GM15510 (cell line): Measurements from ENCODE around the gene OR6N1.

Experiments
- POLR2A ChIP-seq: IDR thresholded peaks from 3 replicates; pipeline ENCODE4 v1.6.1; 2011; ENCODE audit warnings: borderline replicate concordance; ENCODE audit not compliant: insufficient read length; ENCODE audit errors: extremely low read depth

Gene OR6N1

GRCh38 chr1:158717344-158717743 lies 54.7 kb downstream of the OR6N1 start:
- no peak for TF ChIP-seq POLR2A

- no peak for TF ChIP-seq POLR2A
Observed at GRCh38 chr1:158716335-158716734, 55.7 kb downstream of the OR6N1 start.

- no peak for TF ChIP-seq POLR2A
Observed at GRCh38 chr1:158714754-158715153, 57.2 kb downstream of the OR6N1 start.
